GM19324 (cell line): ENCODE measurements around the gene SPATA46.

ENCODE experiments used
- ATAC-seq: cut with Tn5 transposase; IDR thresholded peaks from one replicate; pipeline ENCODE4 v1.9.1; 2021; ENCODE audit warnings: mild to moderate bottlenecking, moderate library complexity; ENCODE audit not compliant: unreplicated experiment, low FRiP score

Gene SPATA46

GRCh38 chr1:162375463-162375862 is 1.2 kb downstream of the SPATA46 start:
- no peak for ATAC-seq

GRCh38 chr1:162374406-162374805 is 2.2 kb downstream of the SPATA46 start:
- ATAC-seq: no peak

- no peak for ATAC-seq
These were observed 3.0 kb downstream of the SPATA46 start for GRCh38 chr1:162373541-162374260.

GRCh38 chr1:162373072-162373427 is 3.6 kb downstream of the SPATA46 start:
- no peak for ATAC-seq

- ATAC-seq: no peak
These were observed 4.2 kb downstream of the SPATA46 start for GRCh38 chr1:162372159-162373071.

- ATAC-seq: no peak
These were observed 5.0 kb downstream of the SPATA46 start for GRCh38 chr1:162371611-162372010.

GRCh38 chr1:162370721-162371120 is 5.9 kb downstream of the SPATA46 start:
- ATAC-seq: no peak

- no peak for ATAC-seq
These were observed 6.5 kb downstream of the SPATA46 start for GRCh38 chr1:162370161-162370560.

- no peak for ATAC-seq
These were observed 7.1 kb downstream of the SPATA46 start for GRCh38 chr1:162369571-162369970.

- no peak for ATAC-seq
These were observed 8.2 kb downstream of the SPATA46 start for GRCh38 chr1:162368451-162368850.

GRCh38 chr1:162367772-162368171 is 8.9 kb downstream of the SPATA46 start:
- no peak for ATAC-seq

GRCh38 chr1:162367073-162367472 is 9.6 kb downstream of the SPATA46 start:
- no peak for ATAC-seq

GRCh38 chr1:162366671-162367070 is 10.0 kb downstream of the SPATA46 start:
- no peak for ATAC-seq

- ATAC-seq: no peak
These were observed 10.5 kb downstream of the SPATA46 start for GRCh38 chr1:162366149-162366548.

- ATAC-seq: no peak
These were observed 11.2 kb downstream of the SPATA46 start for GRCh38 chr1:162365284-162366020.

- no peak for ATAC-seq
These were observed 12.2 kb downstream of the SPATA46 start for GRCh38 chr1:162364498-162364897.

- ATAC-seq: no peak
These were observed 12.8 kb downstream of the SPATA46 start for GRCh38 chr1:162363823-162364222.

GRCh38 chr1:162361349-162361748 is 15.3 kb downstream of the SPATA46 start:
- ATAC-seq: peak; percentile 23

- ATAC-seq: no peak
These were observed 15.8 kb downstream of the SPATA46 start for GRCh38 chr1:162360874-162361260.

GRCh38 chr1:162360237-162360873 is 16.3 kb downstream of the SPATA46 start:
- no peak for ATAC-seq
